Measurements from ENCODE around the gene ADAMTS6. TPM values are rescaled to one million over a fixed set of nuclear protein-coding genes. Genes with fewer than 3 reads are reported as not detected.
"Not testable (repeated sequence)": the region's sequence is repeated elsewhere in the genome, so short reads cannot be mapped to it uniquely, and the experiment has no call there.

Gene ADAMTS6
- total RNA-seq, 1 experiment from 2014 or later: 1.2 TPM

- Mint-ChIP-seq H3K4me1 (ENCODE audit: low read depth, unreplicated experiment) (no peaks in the 10 kb centered on the region), H3K27ac (ENCODE audit: unreplicated experiment) (no peak overlapping the region), H3K27me3 (ENCODE audit: unreplicated experiment) (no peaks in the 10 kb centered on the region), H3K9me3 (ENCODE audit: low read depth, unreplicated experiment) (no peaks in the 10 kb centered on the region), H3K4me3 (ENCODE audit: low read depth, unreplicated experiment) (no peak overlapping the region), H3K36me3 (ENCODE audit: insufficient read depth, unreplicated experiment) (no peaks in the 10 kb centered on the region)
- no peak for DNase-seq
- TF ChIP-seq, protein P1, sequence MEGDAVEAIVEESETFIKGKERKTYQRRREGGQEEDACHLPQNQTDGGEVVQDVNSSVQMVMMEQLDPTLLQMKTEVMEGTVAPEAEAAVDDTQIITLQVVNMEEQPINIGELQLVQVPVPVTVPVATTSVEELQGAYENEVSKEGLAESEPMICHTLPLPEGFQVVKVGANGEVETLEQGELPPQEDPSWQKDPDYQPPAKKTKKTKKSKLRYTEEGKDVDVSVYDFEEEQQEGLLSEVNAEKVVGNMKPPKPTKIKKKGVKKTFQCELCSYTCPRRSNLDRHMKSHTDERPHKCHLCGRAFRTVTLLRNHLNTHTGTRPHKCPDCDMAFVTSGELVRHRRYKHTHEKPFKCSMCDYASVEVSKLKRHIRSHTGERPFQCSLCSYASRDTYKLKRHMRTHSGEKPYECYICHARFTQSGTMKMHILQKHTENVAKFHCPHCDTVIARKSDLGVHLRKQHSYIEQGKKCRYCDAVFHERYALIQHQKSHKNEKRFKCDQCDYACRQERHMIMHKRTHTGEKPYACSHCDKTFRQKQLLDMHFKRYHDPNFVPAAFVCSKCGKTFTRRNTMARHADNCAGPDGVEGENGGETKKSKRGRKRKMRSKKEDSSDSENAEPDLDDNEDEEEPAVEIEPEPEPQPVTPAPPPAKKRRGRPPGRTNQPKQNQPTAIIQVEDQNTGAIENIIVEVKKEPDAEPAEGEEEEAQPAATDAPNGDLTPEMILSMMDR (IDR thresholded peaks at IDR 0.05; ENCODE audit: unreplicated experiment): no peak
- intact Hi-C loops (cut with micrococcal nuclease; ENCODE audit: unreplicated experiment): no loop called here
- CTCF ChIA-PET: no interaction called here
- BruUV-seq (replicated peaks): no TSS peak
These were observed 296.9 kb downstream of the ADAMTS6 start for GRCh38 chr5:65184780-65185179.

- CTCF ChIA-PET: not testable (repeated sequence)
These were observed 307.5 kb downstream of the ADAMTS6 start for GRCh38 chr5:65174231-65174630.

GRCh38 chr5:65173130-65173525 is 308.6 kb downstream of the ADAMTS6 start:
- CTCF ChIA-PET: no interaction called here
- no peaks in the 10 kb centered on the region for H3K9me3 Mint-ChIP-seq (ENCODE audit: low read depth, unreplicated experiment)
- H3K4me3 Mint-ChIP-seq (ENCODE audit: low read depth, unreplicated experiment): no peak overlapping the region
- intact Hi-C loops (cut with micrococcal nuclease; ENCODE audit: unreplicated experiment): no loop called here
- DNase-seq: no peak
- H3K36me3 Mint-ChIP-seq (ENCODE audit: insufficient read depth, unreplicated experiment): no peaks in the 10 kb centered on the region
- H3K4me1 Mint-ChIP-seq (ENCODE audit: low read depth, unreplicated experiment): no peaks in the 10 kb centered on the region
- H3K27ac Mint-ChIP-seq (ENCODE audit: unreplicated experiment): no peak overlapping the region
- TF ChIP-seq, protein P1 (IDR thresholded peaks at IDR 0.05; ENCODE audit: unreplicated experiment): no peak
- BruUV-seq (replicated peaks): no TSS peak
- no peaks in the 10 kb centered on the region for H3K27me3 Mint-ChIP-seq (ENCODE audit: unreplicated experiment)

More at GRCh38 chr5:65174231-65174630, 307.5 kb downstream of the ADAMTS6 start:
- H3K4me3 Mint-ChIP-seq (ENCODE audit: low read depth, unreplicated experiment); intact Hi-C loops (cut with micrococcal nuclease; ENCODE audit: unreplicated experiment); H3K4me1 Mint-ChIP-seq (ENCODE audit: low read depth, unreplicated experiment); H3K27me3 Mint-ChIP-seq (ENCODE audit: unreplicated experiment); H3K9me3 Mint-ChIP-seq (ENCODE audit: low read depth, unreplicated experiment); DNase-seq; H3K27ac Mint-ChIP-seq (ENCODE audit: unreplicated experiment); H3K36me3 Mint-ChIP-seq (ENCODE audit: insufficient read depth, unreplicated experiment); BruUV-seq (replicated peaks): not testable (repeated sequence)

GRCh38 chr5:65172486-65173129 is 309.1 kb downstream of the ADAMTS6 start:
- Mint-ChIP-seq H3K4me1 (ENCODE audit: low read depth, unreplicated experiment) (no peaks in the 10 kb centered on the region), H3K4me3 (ENCODE audit: low read depth, unreplicated experiment) (no peak overlapping the region), H3K27me3 (ENCODE audit: unreplicated experiment) (no peaks in the 10 kb centered on the region), H3K36me3 (ENCODE audit: insufficient read depth, unreplicated experiment) (no peaks in the 10 kb centered on the region), H3K27ac (ENCODE audit: unreplicated experiment) (no peak overlapping the region), H3K9me3 (ENCODE audit: low read depth, unreplicated experiment) (no peaks in the 10 kb centered on the region)
- intact Hi-C loops (cut with micrococcal nuclease; ENCODE audit: unreplicated experiment): no loop called here
- no TSS peak for BruUV-seq (replicated peaks)
- CTCF ChIA-PET: interaction anchor here (0.7 kb wide), 1 partner anchor 79 kb away, joined by 3 read pairs; no protein-coding TSS in a partner anchor
- no peak for DNase-seq
- TF ChIP-seq, protein P1 (IDR thresholded peaks at IDR 0.05; ENCODE audit: unreplicated experiment): no peak

GRCh38 chr5:65171645-65172044 is 310.1 kb downstream of the ADAMTS6 start:
- no peak for DNase-seq
- no peak overlapping the region for H3K27ac Mint-ChIP-seq (ENCODE audit: unreplicated experiment)
- TF ChIP-seq, protein P1 (IDR thresholded peaks at IDR 0.05; ENCODE audit: unreplicated experiment): no peak
- BruUV-seq (replicated peaks): no TSS peak
- intact Hi-C loops (cut with micrococcal nuclease; ENCODE audit: unreplicated experiment): no loop called here
- no peaks in the 10 kb centered on the region for H3K4me1 Mint-ChIP-seq (ENCODE audit: low read depth, unreplicated experiment)
- H3K9me3 Mint-ChIP-seq (ENCODE audit: low read depth, unreplicated experiment): no peaks in the 10 kb centered on the region
- no peaks in the 10 kb centered on the region for H3K36me3 Mint-ChIP-seq (ENCODE audit: insufficient read depth, unreplicated experiment)
- H3K4me3 Mint-ChIP-seq (ENCODE audit: low read depth, unreplicated experiment): no peak overlapping the region
- CTCF ChIA-PET: no interaction called here
- H3K27me3 Mint-ChIP-seq (ENCODE audit: unreplicated experiment): no peaks in the 10 kb centered on the region

Data from Calu3 (cell line).